A549 treated with CpdA at 1 μM for 4 hours (cell line): ENCODE measurements around the gene SPATA16. TPM values are rescaled to one million over a fixed set of nuclear protein-coding genes. Genes with fewer than 3 reads are reported as not detected.

ENCODE experiments used
- total RNA-seq: library from RNA; stranded (reverse); fragments of 200-300 nt; extraction: Qiagen RNA extraction; gene quantifications from 5 replicates; pipeline ENCODE4 v1.2.3, GENCODE V29; 2022; ENCODE audit warnings: low read depth

The SPATA16 gene
- total RNA-seq = not detected in 5 replicates

GRCh38 chr3:173140986-173141385 is at the start of gene SPATA16:
TSS of gene SPATA16 (minus strand) at chr3:173141235. CDS start at chr3:173117731, 23,504 bp downstream.

